ENCODE results near the gene BAD. TPM values are rescaled to one million over a fixed set of nuclear protein-coding genes. Genes with fewer than 3 reads are reported as not detected.

BAD gene
- polyA plus RNA-seq, 2 of the 4 experiments (the other 2 are of a cell fraction), result 33.7 to 68.4 TPM

GRCh38 chr11:64331569-64332371, 47.3 kb upstream of the BAD start (continued):
- TF ChIP-seq ZFP36 (IDR thresholded peaks at IDR 0.05; ENCODE audit: borderline replicate concordance, partially characterized antibody) (no peak), KDM5A (IDR thresholded peaks at IDR 0.05) (no peak), MAX (IDR thresholded peaks at IDR 0.05) (peak; percentile 68; the same call in 1 of the 2 replicates), HOXB5 (CRISPR knock-in tag; IDR thresholded peaks at IDR 0.05) (no peak), JUN (IDR thresholded peaks at IDR 0.05) (peak in 1 of 2 experiments; percentile 75; a peak in 2 of 5 replicates), CTCF (IDR thresholded peaks at IDR 0.05) (peak; percentile 65), RAD21 (conservative IDR thresholded peaks at IDR 0.05 in 1 of 2, IDR thresholded peaks at IDR 0.05 in 1 of 2) (peak; percentile 65 to 66), MAZ (IDR thresholded peaks at IDR 0.05; ENCODE audit: borderline replicate concordance, low read depth, low read length) (no peak), RFX5 (IDR thresholded peaks at IDR 0.05) (no peak), ZSCAN20 (CRISPR knock-in tag; IDR thresholded peaks at IDR 0.05) (no peak), NPAS2 (CRISPR knock-in tag; IDR thresholded peaks at IDR 0.05; ENCODE audit: borderline replicate concordance) (no peak)

- no peak overlapping the region for H3K4me3 ChIP-seq
- WGBS (ENCODE audit: missing lambda C conversion rate), result 99% methylated on average over 11 of the region's 11 CpGs
- H3K4me1 ChIP-seq, result peaks cover 36% of the 10 kb centered on the region
- no peak for ATAC-seq
- CTCF ChIA-PET, result interaction anchor here (0.7 to 33.9 kb wide), 9 partner anchors 8 to 287 kb away, joined by 3 to 996 read pairs (median 4); partner anchors contain the start of genes CATSPERZ, CCDC88B, ESRRA and PRDX5
- no peaks in the 10 kb centered on the region for H3K9me3 ChIP-seq
- H3K27ac ChIP-seq, result peak overlapping the region; percentile 85 to 91; a peak in 5 of 6 replicates
- POLR2A ChIA-PET, result interaction anchor here (0.7 to 2.8 kb wide), 5 partner anchors 12 to 351 kb away, joined by 3 to 45 read pairs (median 5); partner anchors contain the start of genes PRDX5 and TRMT112
- no peak for DNase-seq (ENCODE audit: low read depth in 1 of 2, low spot score in 1 of 2)
- no peak for FAIRE-seq
- H3K4me2 ChIP-seq, result peak overlapping the region; percentile 79; the same call in 2 of the 3 replicates
- TF ChIP-seq JUN (IDR thresholded peaks at IDR 0.05) (no peak), ZNF302 (CRISPR knock-in tag; IDR thresholded peaks at IDR 0.05) (no peak), ELK1 (IDR thresholded peaks at IDR 0.05; ENCODE audit: low read depth, low read length) (no peak), CHD2 (IDR thresholded peaks at IDR 0.05; ENCODE audit: low read length, partially characterized antibody) (no peak), FOSL2 (IDR thresholded peaks at IDR 0.05) (no peak), FOSL2 (CRISPR knock-in tag; IDR thresholded peaks at IDR 0.05) (no peak), E2F6 (IDR thresholded peaks at IDR 0.05; ENCODE audit: borderline replicate concordance, low read depth) (no peak), USF2 (IDR thresholded peaks at IDR 0.05) (no peak), RNF2 (IDR thresholded peaks at IDR 0.05; ENCODE audit: borderline replicate concordance, low read depth) (no peak), FOSB (CRISPR knock-in tag; IDR thresholded peaks at IDR 0.05) (no peak), HDAC2 (IDR thresholded peaks at IDR 0.05) (no peak), ESRRA (IDR thresholded peaks at IDR 0.05; ENCODE audit: borderline replicate concordance, low read length) (no peak), EHF (CRISPR knock-in tag; IDR thresholded peaks at IDR 0.05) (no peak), CTCF (IDR thresholded peaks at IDR 0.05) (no peak), HES2 (IDR thresholded peaks at IDR 0.05) (no peak), POLR2AphosphoS2 (conservative IDR thresholded peaks at IDR 0.05; ENCODE audit: low read length) (no peak)
Observed at GRCh38 chr11:64330888-64331287, 46.4 kb upstream of the BAD start.

All from A549 (cell line).